Fibroblast of the aortic adventitia (primary cell): ENCODE measurements around the gene ERC1. TPM values are rescaled to one million over a fixed set of nuclear protein-coding genes. Genes with fewer than 3 reads are reported as not detected.
A peak's percentile ranks its signal among the peaks of the same experiment; 100 is the strongest.

Experiments
- DNase-seq: peaks from one replicate; pipeline ENCODE4 v3.0.0-alpha.2; 2010; ENCODE audit warnings: low read depth
- H3K4me3 ChIP-seq: 2 replicates; pipeline ENCODE4 v1.5.1; 2011; ENCODE audit warnings: low read depth, mild to moderate bottlenecking, control low read depth, low read length, moderate library complexity
- CTCF ChIP-seq: IDR thresholded peaks from 2 replicates; pipeline ENCODE4 v1.5.1; 2011; ENCODE audit warnings: mild to moderate bottlenecking, low read length, control low read depth, inconsistent platforms; ENCODE audit not compliant: insufficient read depth
- total RNA-seq: library from RNA; depleted of rRNA; stranded (reverse); fragments of >200 nt; gene quantifications from 2 replicates; pipeline ENCODE4 v1.2.3, GENCODE V29; 2012; ENCODE audit warnings: low replicate concordance

Gene ERC1
- total RNA-seq, 1 donor = 50.9 TPM

DNA sequence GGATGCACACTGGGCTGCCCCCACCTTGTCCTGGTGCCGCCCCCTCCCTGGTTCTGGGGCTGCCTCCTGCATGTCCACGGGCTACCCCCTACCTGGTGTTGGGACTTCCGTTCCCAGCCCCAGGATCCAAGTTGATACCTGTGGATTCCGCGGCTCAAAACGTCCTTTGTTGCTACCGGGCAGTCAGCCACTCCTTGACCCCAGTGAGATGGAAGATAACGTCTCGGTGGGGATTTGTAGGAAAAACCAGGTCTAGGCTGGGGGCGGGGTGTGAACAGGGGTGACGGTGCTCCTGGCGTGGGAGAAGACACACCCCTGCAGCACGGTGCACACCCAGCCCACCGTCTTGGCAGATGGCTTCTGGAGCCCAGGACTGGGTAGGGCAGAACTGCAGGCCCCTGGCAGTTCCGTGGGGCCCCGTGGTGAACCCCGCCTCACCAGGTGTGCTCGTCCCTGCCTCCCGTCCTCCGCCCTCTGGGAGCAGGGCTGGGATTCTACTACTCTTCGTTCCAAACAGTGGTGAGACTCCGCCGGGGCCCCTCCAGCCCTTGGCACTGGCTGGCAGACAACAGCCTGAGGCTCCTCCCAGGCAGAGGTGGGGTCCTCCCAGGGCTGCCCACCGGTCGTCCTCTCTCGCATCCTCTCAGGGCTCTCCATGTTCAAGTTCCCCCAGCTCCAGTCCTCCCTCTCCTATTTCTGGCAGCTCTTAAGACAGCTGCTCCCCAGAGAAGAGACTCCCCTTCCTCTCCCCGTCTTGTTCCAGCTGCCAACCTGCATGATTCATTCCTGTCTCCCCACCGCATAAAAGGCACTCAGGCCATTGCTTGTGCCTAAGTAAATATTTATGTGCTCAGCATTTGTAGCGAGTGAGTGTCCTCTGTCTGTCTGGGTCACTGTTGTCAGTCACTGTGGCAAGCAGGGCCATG, 527.8 kb downstream of the ERC1 start:
- DNase-seq = peak; percentile 68
- TF ChIP-seq CTCF = no peak
- no peak overlapping the region for H3K4me3 ChIP-seq

GRCh38 chr12:1519642-1520041, 528.6 kb downstream of the ERC1 start:
- TF ChIP-seq CTCF = no peak
- no peak overlapping the region for H3K4me3 ChIP-seq
- DNase-seq = no peak

DNA sequence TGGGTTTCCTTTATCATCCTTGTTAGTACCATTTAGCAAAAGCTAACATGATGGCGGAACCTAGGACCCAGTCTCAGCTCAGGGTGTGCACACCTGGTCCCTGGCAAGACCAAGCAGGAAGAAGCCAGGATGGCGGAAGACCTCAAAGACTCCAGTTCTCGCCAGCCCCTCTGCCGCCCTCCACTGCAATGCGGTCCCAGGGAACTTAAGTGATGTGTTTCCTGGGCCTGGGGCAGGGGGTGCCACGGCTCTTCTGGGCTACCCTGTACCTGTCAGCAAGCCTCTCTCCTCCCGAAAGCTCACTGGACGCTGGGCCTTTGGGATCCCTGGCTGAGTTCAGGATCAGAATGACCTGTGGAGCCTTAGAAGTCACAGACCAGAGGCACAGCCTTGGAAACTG, 532.0 kb downstream of the ERC1 start:
- no peak overlapping the region for H3K4me3 ChIP-seq
- DNase-seq = no peak
- TF ChIP-seq CTCF = no peak

- H3K4me3 ChIP-seq = no peak overlapping the region
- TF ChIP-seq CTCF = no peak
- no peak for DNase-seq
Measured at GRCh38 chr12:1523558-1524050, 532.6 kb downstream of the ERC1 start.

DNA sequence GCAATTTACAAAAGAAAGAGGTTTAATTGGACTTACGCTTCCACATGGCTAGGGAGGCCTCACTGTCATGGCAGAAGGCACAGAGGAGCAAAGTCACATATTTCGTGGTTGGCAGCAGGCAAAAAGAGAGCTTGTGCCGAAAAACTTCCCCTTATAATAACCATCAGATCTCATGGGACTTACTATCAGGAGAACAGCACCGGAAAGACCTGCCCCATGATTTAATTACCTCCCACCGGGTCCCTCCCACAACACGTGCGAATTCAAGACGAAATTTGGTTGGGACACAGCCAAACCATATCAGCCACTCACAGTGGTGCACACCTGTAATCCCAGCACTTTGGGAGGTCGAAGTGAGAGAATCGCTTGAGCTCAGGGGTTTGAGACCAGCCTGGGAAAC, 534.8 kb downstream of the ERC1 start:
- no peak for DNase-seq
- no peak for TF ChIP-seq CTCF
- no peak overlapping the region for H3K4me3 ChIP-seq

GRCh38 chr12:1527789-1528188, 536.8 kb downstream of the ERC1 start:
- H3K4me3 ChIP-seq = no peak overlapping the region
- DNase-seq = peak; percentile 55
- no peak for TF ChIP-seq CTCF
